ENCODE data around the gene DNLZ. TPM values are rescaled to one million over a fixed set of nuclear protein-coding genes. Genes with fewer than 3 reads are reported as not detected.

Gene DNLZ
- polyA plus RNA-seq, 3 donors from 2014 or later, result 58.4 to 77.4 (median 61.8) TPM

DNA sequence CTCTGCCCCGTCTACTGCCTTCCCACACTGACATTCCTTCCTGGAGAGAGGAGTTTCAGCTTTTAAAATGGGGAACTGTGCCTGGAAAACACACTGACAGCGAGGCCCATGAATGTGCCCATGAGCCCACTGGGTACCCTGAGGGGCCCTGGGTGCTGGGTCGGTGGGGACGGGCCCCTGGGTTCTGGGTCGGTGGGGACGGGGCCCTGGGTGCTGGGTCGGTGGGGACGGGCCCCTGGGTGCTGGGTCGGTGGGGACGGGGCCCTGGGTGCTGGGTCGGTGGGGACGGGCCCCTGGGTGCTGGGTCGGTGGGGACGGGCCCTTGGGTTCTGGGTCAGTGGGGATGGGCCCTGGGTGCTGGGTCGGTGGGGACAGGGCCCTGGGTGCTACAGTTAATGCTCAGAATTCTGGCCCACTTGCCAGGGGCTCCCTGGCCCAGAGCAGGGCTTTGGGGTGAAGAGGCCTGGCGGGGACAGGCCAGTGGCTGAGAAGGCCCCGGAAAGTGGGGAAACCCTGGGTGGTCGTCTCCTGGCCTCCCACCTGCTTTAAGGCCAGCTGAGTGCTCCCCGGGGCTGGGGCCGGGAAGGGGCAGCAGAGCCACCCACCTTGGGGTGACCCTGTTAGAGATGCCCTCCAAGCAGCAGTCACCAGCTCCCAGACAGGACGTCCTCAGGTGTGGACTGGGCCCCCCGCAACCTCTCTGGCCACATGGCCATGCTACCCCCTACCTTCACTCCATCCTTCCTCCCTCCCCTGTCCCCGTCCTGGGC, 33.7 kb downstream of the DNLZ start:
- peak overlapping the region in 1 of 5 donors; percentile 24 for H3K4me3 Mint-ChIP-seq
- H3K4me1 Mint-ChIP-seq, result peaks cover 0 to 6% of the 10 kb centered on the region in 2 donors
- H3K27me3 Mint-ChIP-seq (ENCODE audit: low read depth in 3 of 3), result peaks cover 0 to 6% (median 2%) of the 10 kb centered on the region in 3 donors
- DNase-seq, result no peak
- H3K27ac Mint-ChIP-seq, result no peak overlapping the region
- no peaks in the 10 kb centered on the region for H3K9me3 Mint-ChIP-seq
- no peaks in the 10 kb centered on the region for H3K36me3 Mint-ChIP-seq

DNA sequence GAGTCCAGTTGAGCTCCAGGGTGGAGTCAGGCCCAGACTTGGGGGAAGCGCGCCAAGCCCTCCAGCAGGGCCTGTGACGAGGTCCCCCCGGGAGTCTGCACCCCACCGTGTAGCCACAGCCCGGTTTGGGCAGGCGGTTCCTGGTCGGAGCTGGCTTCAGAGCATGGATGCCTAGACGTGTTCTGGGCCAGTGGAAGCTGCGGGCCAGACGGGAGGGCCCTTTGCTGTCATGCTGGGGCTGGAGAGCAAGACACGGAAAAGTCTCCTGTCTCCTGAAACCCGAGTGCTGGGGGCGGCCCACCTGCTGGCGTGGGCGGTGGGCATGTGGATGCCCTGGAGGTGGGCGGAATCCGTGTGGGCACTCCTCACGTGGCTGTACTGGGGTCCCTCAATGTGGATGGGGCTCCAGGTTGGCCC, 34.3 kb downstream of the DNLZ start:
- Mint-ChIP-seq H3K4me3 (no peak overlapping the region), H3K27me3 (ENCODE audit: low read depth in 3 of 3) (peaks cover 0 to 6% (median 2%) of the 10 kb centered on the region in 3 donors), H3K36me3 (no peaks in the 10 kb centered on the region), H3K9me3 (no peaks in the 10 kb centered on the region), H3K4me1 (peaks cover 0 to 6% of the 10 kb centered on the region in 2 donors), H3K27ac (no peak overlapping the region)
- DNase-seq, result no peak

- H3K4me1 Mint-ChIP-seq, result peaks cover 0 to 6% of the 10 kb centered on the region in 2 donors
- no peaks in the 10 kb centered on the region for H3K36me3 Mint-ChIP-seq
- peaks cover 4 to 6% (median 4%) of the 10 kb centered on the region in 3 donors for H3K27me3 Mint-ChIP-seq (ENCODE audit: low read depth in 3 of 3)
- no peaks in the 10 kb centered on the region for H3K9me3 Mint-ChIP-seq
- peak overlapping the region in 2 of 6 donors; percentile 9 to 84 for H3K27ac Mint-ChIP-seq
- peak overlapping the region; percentile 30 to 67 (median 49) for H3K4me3 Mint-ChIP-seq
- DNase-seq, result no peak
Observed at GRCh38 chr9:136328622-136329041, 34.9 kb downstream of the DNLZ start.

- H3K36me3 Mint-ChIP-seq, result no peaks in the 10 kb centered on the region
- peaks cover 0 to 6% of the 10 kb centered on the region in 2 donors for H3K4me1 Mint-ChIP-seq
- H3K27ac Mint-ChIP-seq, result no peak overlapping the region
- peaks cover 4 to 6% (median 5%) of the 10 kb centered on the region in 3 donors for H3K27me3 Mint-ChIP-seq (ENCODE audit: low read depth in 3 of 3)
- no peak overlapping the region for H3K4me3 Mint-ChIP-seq
- no peak for DNase-seq
- H3K9me3 Mint-ChIP-seq, result no peaks in the 10 kb centered on the region
Observed at GRCh38 chr9:136328011-136328621, 35.4 kb downstream of the DNLZ start.

GRCh38 chr9:136327304-136327974, 36.1 kb downstream of the DNLZ start, which contains the start of gene GPSM1:
TSS of gene GPSM1 (plus strand) at chr9:136327539. CDS start at chr9:136327696, 157 bp downstream.
- peak; percentile 39 to 46 (median 43) for DNase-seq
- Mint-ChIP-seq H3K27ac (no peak within 1 kb of the TSS), H3K36me3 (no peaks in the 10 kb centered on the region)

GRCh38 chr9:136326761-136327303, 36.7 kb downstream of the DNLZ start:
- Mint-ChIP-seq H3K9me3 (no peaks in the 10 kb centered on the region), H3K27ac (no peak overlapping the region), H3K36me3 (no peaks in the 10 kb centered on the region), H3K27me3 (ENCODE audit: low read depth in 3 of 3) (peaks cover 4 to 6% (median 5%) of the 10 kb centered on the region in 3 donors), H3K4me1 (peaks cover 0 to 6% of the 10 kb centered on the region in 2 donors), H3K4me3 (peak overlapping the region; percentile 55 to 72 (median 60))
- DNase-seq, result no peak

More at GRCh38 chr9:136327304-136327974, 36.1 kb downstream of the DNLZ start, which contains the start of gene GPSM1:
- Mint-ChIP-seq H3K9me3 (no peaks in the 10 kb centered on the region), H3K4me1 (peaks cover 0 to 6% of the 10 kb centered on the region in 2 donors), H3K4me3 (peak within 1 kb of the TSS; percentile 55 to 72 (median 60)), H3K27me3 (ENCODE audit: low read depth in 3 of 3) (peaks cover 4 to 6% (median 5%) of the 10 kb centered on the region in 3 donors)

DNA sequence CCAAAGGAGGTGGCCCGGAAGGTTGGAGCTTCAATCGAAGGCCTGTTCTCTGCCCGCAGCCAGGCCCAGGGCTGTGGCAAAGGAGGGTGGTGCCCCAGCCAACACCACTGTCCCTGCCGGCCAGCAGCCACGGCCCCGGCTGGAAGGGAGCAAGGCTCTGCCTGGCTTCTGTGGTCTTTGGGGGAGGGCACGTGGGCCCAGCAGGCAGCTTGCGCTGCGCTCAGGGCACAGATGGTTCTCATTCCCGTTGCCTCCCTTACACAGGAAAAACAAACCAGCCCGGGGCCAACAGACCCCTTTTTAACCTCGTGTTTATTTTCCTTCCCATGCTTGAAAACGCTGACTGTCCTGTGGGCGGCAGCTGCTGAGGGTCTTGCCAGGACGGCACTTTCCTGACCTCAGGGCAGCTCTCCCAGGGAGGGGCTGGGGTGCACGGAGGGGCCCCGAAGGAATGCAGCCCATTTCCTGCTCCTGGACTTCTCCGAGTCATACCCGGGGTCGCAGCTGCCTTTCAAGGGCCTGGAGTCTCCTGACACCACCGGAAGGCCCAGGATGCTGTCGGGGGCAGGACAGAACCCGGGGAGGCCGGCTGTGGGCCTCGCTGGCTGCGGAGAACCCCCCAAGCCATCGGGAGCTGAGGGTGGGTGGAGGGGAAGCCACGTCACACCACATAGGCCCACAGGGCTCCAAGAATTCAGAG, 37.3 kb downstream of the DNLZ start:
- H3K27me3 Mint-ChIP-seq (ENCODE audit: low read depth in 3 of 3), result peaks cover 4 to 6% (median 5%) of the 10 kb centered on the region in 3 donors
- peaks cover 0 to 6% of the 10 kb centered on the region in 2 donors for H3K4me1 Mint-ChIP-seq
- no peaks in the 10 kb centered on the region for H3K9me3 Mint-ChIP-seq
- H3K36me3 Mint-ChIP-seq, result no peaks in the 10 kb centered on the region
- H3K27ac Mint-ChIP-seq, result no peak overlapping the region
- DNase-seq, result no peak
- peak overlapping the region in 2 of 5 donors; percentile 12 to 72 for H3K4me3 Mint-ChIP-seq

DNA sequence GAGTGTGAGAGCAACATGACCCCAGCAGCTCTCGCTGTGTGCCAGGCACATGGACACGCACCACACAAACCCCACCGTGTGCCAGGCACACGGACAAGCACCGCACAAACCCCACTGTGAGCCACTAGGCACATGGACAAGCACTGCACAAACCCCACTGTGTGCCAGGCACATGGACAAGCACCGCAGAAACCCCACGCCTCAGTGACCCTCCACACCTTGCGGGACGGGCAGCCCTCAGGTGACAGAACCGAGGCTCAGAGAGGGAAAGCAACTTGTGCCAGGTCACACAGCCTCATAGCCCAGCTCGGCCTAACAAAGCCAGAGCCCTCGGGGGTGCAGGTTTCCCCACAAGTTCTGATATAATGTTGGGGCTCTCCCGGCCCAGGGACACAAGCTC, 38.2 kb downstream of the DNLZ start:
- peaks cover 4 to 8% (median 6%) of the 10 kb centered on the region in 3 donors for H3K27me3 Mint-ChIP-seq (ENCODE audit: low read depth in 3 of 3)
- no peak for DNase-seq
- peaks cover 0 to 6% of the 10 kb centered on the region in 2 donors for H3K4me1 Mint-ChIP-seq
- no peaks in the 10 kb centered on the region for H3K9me3 Mint-ChIP-seq
- H3K27ac Mint-ChIP-seq, result no peak overlapping the region
- H3K36me3 Mint-ChIP-seq, result no peaks in the 10 kb centered on the region
- H3K4me3 Mint-ChIP-seq, result peak overlapping the region in 1 of 5 donors; percentile 21

DNA sequence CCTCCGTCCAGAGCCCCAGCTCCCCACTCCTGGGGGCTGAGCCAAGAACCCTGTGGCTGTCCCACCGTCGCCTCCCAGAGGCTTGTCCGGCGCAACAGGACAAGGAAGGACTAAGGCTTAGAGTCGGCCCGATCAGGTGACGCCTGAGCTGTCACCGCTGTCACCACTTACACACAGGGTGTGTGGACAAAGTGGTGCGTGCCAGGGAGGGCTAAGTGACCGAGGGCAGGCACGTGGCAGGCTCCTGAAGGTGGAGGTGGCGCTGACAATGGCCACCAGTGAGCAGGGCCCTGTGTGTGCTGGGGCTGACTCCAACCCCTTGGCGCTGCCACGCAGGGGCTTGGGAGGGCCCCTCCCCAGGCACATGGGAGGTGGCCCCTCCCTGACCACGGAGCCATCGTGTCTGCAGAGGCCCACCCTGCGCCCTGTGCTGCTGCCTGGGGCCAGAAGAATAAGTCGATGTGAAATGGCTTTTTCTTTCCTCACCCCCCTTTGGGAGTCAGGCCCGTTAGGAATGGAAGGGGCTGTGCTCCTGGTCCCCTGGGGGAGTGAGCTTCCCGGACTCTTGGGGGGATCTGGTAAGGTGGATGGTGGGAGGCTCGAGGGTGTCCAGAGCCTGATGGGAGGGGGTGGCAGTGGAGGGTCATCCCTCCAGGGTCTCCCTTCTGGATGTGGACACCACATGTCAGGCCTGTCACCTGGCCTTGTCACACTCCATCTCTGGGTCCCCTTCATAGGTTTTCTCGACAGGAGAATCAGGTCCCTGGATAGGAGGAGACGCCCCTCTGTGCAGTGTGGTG, 38.8 kb downstream of the DNLZ start:
- H3K4me3 Mint-ChIP-seq, result no peak overlapping the region
- H3K4me1 Mint-ChIP-seq, result peaks cover 0 to 6% of the 10 kb centered on the region in 2 donors
- no peak for DNase-seq
- no peak overlapping the region for H3K27ac Mint-ChIP-seq
- H3K36me3 Mint-ChIP-seq, result no peaks in the 10 kb centered on the region
- H3K27me3 Mint-ChIP-seq (ENCODE audit: low read depth in 3 of 3), result peaks cover 6 to 8% (median 7%) of the 10 kb centered on the region in 3 donors
- H3K9me3 Mint-ChIP-seq, result no peaks in the 10 kb centered on the region

DNA sequence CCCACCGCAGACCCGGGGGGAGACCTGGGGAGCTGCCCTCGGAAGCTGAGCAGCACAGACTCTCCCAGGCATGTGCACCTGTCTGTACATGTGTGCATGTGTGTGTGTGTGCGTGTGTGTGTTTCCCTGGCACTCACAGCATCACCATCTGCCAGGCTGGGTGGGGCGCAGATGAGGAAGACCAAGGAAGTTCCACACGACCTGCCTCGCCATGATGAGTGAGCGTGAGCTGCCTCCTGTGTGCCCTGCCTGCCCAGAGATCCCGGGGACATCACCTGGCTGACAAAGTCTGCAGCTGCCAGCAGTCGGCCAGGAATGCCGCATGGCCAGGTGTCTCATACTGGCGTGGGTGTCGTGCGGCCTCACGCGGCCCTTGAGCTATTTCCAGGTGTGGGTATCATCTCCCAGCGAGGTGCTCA, 40.2 kb downstream of the DNLZ start:
- Mint-ChIP-seq H3K36me3 (no peaks in the 10 kb centered on the region), H3K4me3 (no peak overlapping the region), H3K27ac (no peak overlapping the region), H3K27me3 (ENCODE audit: low read depth in 3 of 3) (peaks cover 3 to 9% (median 6%) of the 10 kb centered on the region in 3 donors), H3K4me1 (peaks cover 0 to 3% of the 10 kb centered on the region in 2 donors), H3K9me3 (no peaks in the 10 kb centered on the region)
- no peak for DNase-seq

- peaks cover 5 to 14% (median 6%) of the 10 kb centered on the region in 3 donors for H3K27me3 Mint-ChIP-seq (ENCODE audit: low read depth in 3 of 3)
- no peaks in the 10 kb centered on the region for H3K36me3 Mint-ChIP-seq
- H3K4me1 Mint-ChIP-seq, result peaks cover 0 to 3% of the 10 kb centered on the region in 2 donors
- H3K4me3 Mint-ChIP-seq, result no peak overlapping the region
- no peak overlapping the region for H3K27ac Mint-ChIP-seq
- no peaks in the 10 kb centered on the region for H3K9me3 Mint-ChIP-seq
- DNase-seq, result no peak
Observed at GRCh38 chr9:136322756-136323330, 40.7 kb downstream of the DNLZ start.

DNA sequence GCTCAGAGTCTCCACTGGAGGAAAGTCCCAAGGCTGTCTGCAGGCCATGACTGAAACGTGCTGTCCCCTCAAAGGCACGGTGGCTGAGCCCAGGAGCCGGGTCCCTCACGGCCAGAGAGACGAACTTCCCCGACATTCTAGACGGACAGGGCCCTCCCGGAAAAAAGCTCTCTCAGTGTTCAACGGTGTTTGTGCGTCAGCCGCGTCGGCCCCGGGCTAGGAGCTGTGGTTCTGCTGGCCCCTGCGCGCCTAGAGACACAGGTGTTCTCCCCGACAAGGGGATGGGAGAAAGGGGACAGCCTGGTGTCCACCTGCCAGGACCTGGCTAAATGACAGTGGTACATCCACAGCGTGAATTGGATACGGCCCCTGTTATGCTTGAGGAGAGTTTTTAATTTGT, 42.0 kb downstream of the DNLZ start:
- DNase-seq, result no peak
- Mint-ChIP-seq H3K27ac (no peak overlapping the region), H3K4me1 (peaks cover 8 to 10% of the 10 kb centered on the region in 2 donors), H3K4me3 (no peak overlapping the region), H3K9me3 (peaks cover 1 to 4% (median 2%) of the 10 kb centered on the region in 6 donors), H3K27me3 (ENCODE audit: low read depth in 3 of 3) (peaks cover 6 to 22% (median 12%) of the 10 kb centered on the region in 3 donors), H3K36me3 (peaks cover 0 to under 1% (median 0%) of the 10 kb centered on the region in 3 donors)
